IMR-90 (cell line): ENCODE results near the gene CTNNBIP1. TPM values are rescaled to one million over a fixed set of nuclear protein-coding genes. Genes with fewer than 3 reads are reported as not detected.

Experiments used
- ATAC-seq: fragments of 200-7000 bp; cut with Tn5 transposase; 2 replicates; pipeline ENCODE4 v1.9.1; 2020; ENCODE audit warnings: low read depth, mild to moderate bottlenecking, moderate library complexity
- BruUV-seq: library from RNA; stranded (reverse); fragments of 400-500 nt; replicated peaks from 2 replicates; lab custom pipeline; 2021; lab: Mats Ljungman, UMichigan
- CTCF ChIA-PET: fragments of 300-600 bp; formaldehyde crosslinking; extraction: SDS; loops from one replicate; lab custom pipeline; 2021; ENCODE audit warnings: antibody characterized with exemption; lab: Yijun Ruan, JAX
- POLR2A ChIA-PET: fragments of 300-600 bp; sonication (Branson Sonifier 250); formaldehyde crosslinking; loops from one replicate; lab custom pipeline; 2022; ENCODE audit warnings: antibody characterized with exemption; ENCODE audit not compliant: unreplicated experiment; lab: Charles Lee
- DNase-seq: peaks from one replicate; pipeline ENCODE4 v3.0.0; 2013
- H2AFZ ChIP-seq: replicated peaks from 2 replicates; pipeline ENCODE3; 2013; ENCODE audit warnings: low read length, mild to moderate bottlenecking; ENCODE audit not compliant: poor library complexity
- H2AK5ac ChIP-seq: 2 replicates; pipeline ENCODE4 v1.6.1; 2013; ENCODE audit warnings: low read depth, low read length, inconsistent platforms
- H2AK9ac ChIP-seq: replicated peaks from 2 replicates; pipeline ENCODE3; 2013; ENCODE audit warnings: mild to moderate bottlenecking, low read depth, low read length, moderate library complexity; ENCODE audit not compliant: poor library complexity
- H2BK120ac ChIP-seq: 2 replicates; pipeline ENCODE4 v1.6.1; 2013; ENCODE audit warnings: low read depth, low read length, inconsistent platforms
- H2BK15ac ChIP-seq: 3 replicates; pipeline ENCODE4 v1.6.1; 2013; ENCODE audit warnings: low read depth, low read length, inconsistent platforms
- H2BK20ac ChIP-seq: 2 replicates; pipeline ENCODE4 v1.6.1; 2013; ENCODE audit warnings: low read depth, mild to moderate bottlenecking, inconsistent platforms, low read length, moderate library complexity
- H2BK5ac ChIP-seq: 2 replicates; pipeline ENCODE4 v1.6.1; 2013; ENCODE audit warnings: mild to moderate bottlenecking, low read depth, low read length, inconsistent platforms; ENCODE audit not compliant: poor library complexity, severe bottlenecking
- H3K14ac ChIP-seq: replicated peaks from 2 replicates; pipeline ENCODE4 v1.6.1; 2013; ENCODE audit warnings: low read depth, low read length, inconsistent platforms
- H3K18ac ChIP-seq: 2 replicates; pipeline ENCODE4 v1.6.1; 2013; ENCODE audit warnings: low read depth, low read length, control low read depth
- H3K23ac ChIP-seq: 2 replicates; pipeline ENCODE4 v1.6.1; 2013; ENCODE audit warnings: low read depth, low read length, inconsistent platforms
- H3K27ac ChIP-seq: 2 replicates; pipeline ENCODE4 v1.5.1; 2013; ENCODE audit warnings: mild to moderate bottlenecking, control low read depth, low read length; ENCODE audit not compliant: insufficient read depth
- H3K27me3 ChIP-seq: 2 replicates; pipeline ENCODE4 v1.6.1; 2013; ENCODE audit warnings: low read length; ENCODE audit not compliant: control insufficient read depth, insufficient read depth
- H3K36me3 ChIP-seq: 2 replicates; pipeline ENCODE4 v1.6.1; 2013; ENCODE audit warnings: low read length, mixed read lengths; ENCODE audit not compliant: control insufficient read depth, insufficient read depth
- H3K4ac ChIP-seq: 2 replicates; pipeline ENCODE4 v1.6.1; 2013; ENCODE audit warnings: low read depth, low read length, inconsistent platforms
- H3K4me1 ChIP-seq: 2 replicates; pipeline ENCODE4 v1.6.1; 2013; ENCODE audit warnings: low read length, mixed read lengths; ENCODE audit not compliant: control insufficient read depth, insufficient read depth
- H3K4me2 ChIP-seq: 2 replicates; pipeline ENCODE4 v1.6.1; 2013; ENCODE audit warnings: low read depth, mild to moderate bottlenecking, control low read depth, low read length, moderate library complexity
- H3K4me3 ChIP-seq: 2 replicates; pipeline ENCODE4 v1.5.1; 2013; ENCODE audit warnings: low read depth, mild to moderate bottlenecking, control low read depth, low read length, moderate library complexity; ENCODE audit not compliant: insufficient read depth
- H3K56ac ChIP-seq: 2 replicates; pipeline ENCODE4 v1.6.1; 2013; ENCODE audit warnings: low read length, inconsistent platforms; ENCODE audit not compliant: insufficient read depth; ENCODE audit errors: extremely low read depth
- H3K79me1 ChIP-seq, 2 experiments: 2 replicates each; pipeline ENCODE4 v1.6.1; 2013; ENCODE audit warnings: low read length in 2 of 2, inconsistent platforms in 1 of 2, low read depth in 1 of 2
- H3K9ac ChIP-seq: 2 replicates; pipeline ENCODE4 v1.6.1; 2013; ENCODE audit warnings: low read depth, low read length, control low read depth
- H3K9me1 ChIP-seq: 2 replicates; pipeline ENCODE4 v1.6.1; 2013; ENCODE audit warnings: low read length, inconsistent platforms; ENCODE audit not compliant: insufficient read depth
- H3K9me3 ChIP-seq: 2 replicates; pipeline ENCODE4 v1.6.1; 2013; ENCODE audit warnings: low read length; ENCODE audit not compliant: control insufficient read depth, insufficient read depth
- H4K20me1 ChIP-seq: 2 replicates; pipeline ENCODE4 v1.6.1; 2013; ENCODE audit warnings: low read length, inconsistent platforms; ENCODE audit not compliant: insufficient read depth
- H4K5ac ChIP-seq: 2 replicates; pipeline ENCODE4 v1.6.1; 2013; ENCODE audit warnings: mild to moderate bottlenecking, low read depth, low read length, control low read depth
- H4K8ac ChIP-seq, 2 experiments: 2 replicates each; pipeline ENCODE4 v1.6.1; 2013; ENCODE audit warnings: low read depth in 2 of 2, low read length in 2 of 2, control low read depth in 1 of 2, inconsistent platforms in 1 of 2
- H4K91ac ChIP-seq: 2 replicates; pipeline ENCODE4 v1.6.1; 2013; ENCODE audit warnings: low read depth, low read length, inconsistent platforms; ENCODE audit not compliant: insufficient read depth
- CEBPB ChIP-seq: IDR thresholded peaks from 2 replicates; pipeline ENCODE4 v1.6.1; 2012; ENCODE audit warnings: low read depth, low read length, improper control_type of control experiment
- CHD1 ChIP-seq: IDR thresholded peaks from 2 replicates; pipeline ENCODE4 v1.6.1; 2012; ENCODE audit warnings: low read depth, low read length, improper control_type of control experiment
- CTCF ChIP-seq: conservative IDR thresholded peaks from 2 replicates; pipeline ENCODE4 v1.5.1; 2012; ENCODE audit warnings: mild to moderate bottlenecking, low read depth, low read length, improper control_type of control experiment
- FOS ChIP-seq: fragments of 150-350 bp; IDR thresholded peaks from 2 replicates; pipeline ENCODE4 v1.6.1; 2016; ENCODE audit warnings: low read depth, low read length
- MAFK ChIP-seq: IDR thresholded peaks from 2 replicates; pipeline ENCODE4 v1.6.1; 2012; ENCODE audit warnings: low read depth, low read length, improper control_type of control experiment
- MAZ ChIP-seq: IDR thresholded peaks from 2 replicates; pipeline ENCODE4 v1.6.1; 2012; ENCODE audit warnings: low read depth, mild to moderate bottlenecking, low read length, improper control_type of control experiment, moderate library complexity, borderline replicate concordance
- MXI1 ChIP-seq: IDR thresholded peaks from 2 replicates; pipeline ENCODE4 v1.6.1; 2012; ENCODE audit warnings: low read depth, mild to moderate bottlenecking, low read length, moderate library complexity, borderline replicate concordance
- NFE2L2 ChIP-seq: fragments of 150-350 bp; IDR thresholded peaks from 2 replicates; pipeline ENCODE4 v1.6.1; 2016; ENCODE audit warnings: low read depth, mild to moderate bottlenecking, low read length
- RAD21 ChIP-seq: IDR thresholded peaks from 2 replicates; pipeline ENCODE4 v1.6.1; 2012; ENCODE audit warnings: low read length, improper control_type of control experiment
- RCOR1 ChIP-seq: IDR thresholded peaks from 2 replicates; pipeline ENCODE4 v1.6.1; 2012; ENCODE audit warnings: mild to moderate bottlenecking, low read length, improper control_type of control experiment; ENCODE audit not compliant: insufficient replicate concordance
- RFX5 ChIP-seq: IDR thresholded peaks from 2 replicates; pipeline ENCODE4 v1.8.0; 2012; ENCODE audit warnings: low read depth, mild to moderate bottlenecking, low read length, moderate library complexity
- SMC3 ChIP-seq: fragments of 150-350 bp; IDR thresholded peaks from 2 replicates; pipeline ENCODE4 v1.6.1; 2016; ENCODE audit warnings: low read depth, mild to moderate bottlenecking, antibody characterized with exemption, low read length, moderate library complexity
- WGBS, 2 experiments: methylation state at CpG; one replicate each; pipeline versions ENCODE4 v1.1.5 to v1.1.7; 2013; ENCODE audit warnings: missing lambda C conversion rate in 2 of 2; ENCODE audit not compliant: insufficient read length in 1 of 2; ENCODE audit errors: extremely low coverage in 2 of 2; 5-methylcytosine and 5-hydroxymethylcytosine counted together
- dilution Hi-C: fragments of 300-500 bp; cut with HindIII; formaldehyde crosslinking; loops from one replicate; pipeline ENCODE4 v1.14.3; 2018; ENCODE audit warnings: low sequenced_read_pairs; ENCODE audit not compliant: unreplicated experiment
- in situ Hi-C: fragments of 300-500 bp; cut with MboI; formaldehyde crosslinking; loops from 3 replicates; pipeline ENCODE4 v1.14.3; 2019; ENCODE audit warnings: low sequenced_read_pairs, inconsistent platforms, mixed read lengths
- intact Hi-C: fragments of 100-400 bp; cut with micrococcal nuclease; formaldehyde crosslinking; loops from 2 replicates; pipeline ENCODE4 v1.10.0; 2022
- polyA plus RNA-seq, 3 experiments: library from polyadenylated mRNA; depleted of rRNA; stranded (reverse); fragments of >200 nt; gene quantifications; 2 replicates each; pipeline ENCODE4 v1.2.3, GENCODE V29; 2012; ENCODE audit warnings: low replicate concordance in 1 of 3
- total RNA-seq: library from RNA; depleted of rRNA; stranded (reverse); fragments of >200 nt; gene quantifications from 2 replicates; pipeline ENCODE4 v1.2.3, GENCODE V29; 2012

Gene CTNNBIP1
- total and polyA plus RNA-seq, 2 of the 4 experiments (the other 2 are of a cell fraction): 24.7 to 28.5 TPM

GRCh38 chr1:9907441-9907840 is 2.6 kb downstream of the CTNNBIP1 start:
- intact Hi-C loops: no loop called here
- Histone ChIP-seq H4K8ac (no peak overlapping the region), H3K36me3 (no peaks in the 10 kb centered on the region), H2AK5ac (no peak overlapping the region), H2BK20ac (no peak overlapping the region), H3K27me3 (no peaks in the 10 kb centered on the region), H2BK5ac (no peak overlapping the region), H2BK15ac (no peak overlapping the region), H3K14ac (no peak overlapping the region), H3K9me3 (no peaks in the 10 kb centered on the region), H3K56ac (no peak overlapping the region), H2AK9ac (no peak overlapping the region), H4K20me1 (no peaks in the 10 kb centered on the region; the same call in 1 of the 2 replicates), H3K27ac (no peak overlapping the region), H3K4me2 (no peak overlapping the region), H3K79me1 (peaks cover 31 to 47% of the 10 kb centered on the region in 2 experiments), H2BK120ac (no peak overlapping the region), H2AFZ (no peak overlapping the region), H3K9me1 (peaks cover 11% of the 10 kb centered on the region), H3K4ac (no peak overlapping the region), H4K91ac (no peak overlapping the region), H4K5ac (no peak overlapping the region), H3K23ac (no peak overlapping the region), H3K4me3 (no peak overlapping the region), H3K9ac (no peak overlapping the region), H3K18ac (no peak overlapping the region), H3K4me1 (peaks cover 8% of the 10 kb centered on the region)
- TF ChIP-seq CHD1 (no peak), SMC3 (no peak), RCOR1 (no peak), MAZ (no peak), FOS (no peak), RAD21 (no peak), MXI1 (no peak), NFE2L2 (no peak), RFX5 (no peak), CTCF (no peak), CEBPB (no peak), MAFK (no peak)
- CTCF ChIA-PET: no interaction called here
- no TSS peak for BruUV-seq
- ATAC-seq: no peak
- POLR2A ChIA-PET: no interaction called here
- dilution Hi-C loops: no loop called here
- 91% methylated on average over 3 of the region's 5 CpGs; no CpG with 5 or more reads in 1 of the 2 experiments for WGBS, 2 experiments
- in situ Hi-C loops: no loop called here
- DNase-seq: no peak
